Middle frontal gyrus (tissue), 1 donor: ENCODE results near the gene CDK11A.
"Not testable (repeated sequence)": the region's sequence is repeated elsewhere in the genome, so short reads cannot be mapped to it uniquely, and the experiment has no call there.

Source experiments
- DNase-seq: peaks from one replicate; pipeline ENCODE4 v3.0.0-alpha.2; 2015; ENCODE audit warnings: low spot score; ENCODE audit errors: extremely low spot score

The CDK11A gene

DNA sequence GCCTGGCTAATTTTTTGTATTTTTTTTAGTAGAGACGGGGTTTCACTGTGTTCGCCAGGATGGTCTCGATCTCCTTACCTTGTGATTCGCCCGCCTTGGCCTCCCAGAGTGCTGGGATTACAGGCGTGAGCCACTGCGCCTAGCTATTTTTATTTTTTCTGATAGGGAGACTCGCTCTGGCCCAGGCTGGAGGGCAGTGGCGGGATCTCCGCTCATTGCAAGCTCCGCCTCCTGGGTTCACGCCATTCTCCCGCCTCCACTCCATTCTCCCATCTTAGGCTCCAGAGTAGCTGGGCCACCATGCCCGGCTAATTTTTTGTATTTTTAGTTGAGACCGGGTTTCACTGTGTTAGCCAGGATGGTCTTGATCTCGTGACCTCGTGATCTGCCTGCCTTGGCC is 1.9 kb upstream of the CDK11A start:
- not testable (repeated sequence) for DNase-seq

DNA sequence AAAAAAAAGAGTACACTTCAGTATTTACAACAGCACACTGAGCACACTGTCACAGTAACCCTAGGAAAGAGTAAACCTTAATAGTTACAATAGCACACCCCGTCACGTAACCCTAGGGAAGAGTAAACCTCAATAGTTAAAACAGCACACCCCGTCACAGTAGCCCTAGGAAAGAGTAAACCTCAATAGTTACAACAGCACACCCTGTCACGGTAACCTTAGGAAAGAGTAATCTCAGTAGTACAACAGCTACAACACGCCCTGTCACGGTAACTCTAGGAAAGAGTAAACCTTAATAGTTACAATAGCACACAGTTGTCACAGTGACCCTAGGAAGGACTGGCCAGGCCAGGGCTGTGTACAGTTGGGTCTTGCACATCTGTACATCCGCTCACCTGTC is 3.0 kb downstream of the CDK11A start:
- DNase-seq, result no peak

DNA sequence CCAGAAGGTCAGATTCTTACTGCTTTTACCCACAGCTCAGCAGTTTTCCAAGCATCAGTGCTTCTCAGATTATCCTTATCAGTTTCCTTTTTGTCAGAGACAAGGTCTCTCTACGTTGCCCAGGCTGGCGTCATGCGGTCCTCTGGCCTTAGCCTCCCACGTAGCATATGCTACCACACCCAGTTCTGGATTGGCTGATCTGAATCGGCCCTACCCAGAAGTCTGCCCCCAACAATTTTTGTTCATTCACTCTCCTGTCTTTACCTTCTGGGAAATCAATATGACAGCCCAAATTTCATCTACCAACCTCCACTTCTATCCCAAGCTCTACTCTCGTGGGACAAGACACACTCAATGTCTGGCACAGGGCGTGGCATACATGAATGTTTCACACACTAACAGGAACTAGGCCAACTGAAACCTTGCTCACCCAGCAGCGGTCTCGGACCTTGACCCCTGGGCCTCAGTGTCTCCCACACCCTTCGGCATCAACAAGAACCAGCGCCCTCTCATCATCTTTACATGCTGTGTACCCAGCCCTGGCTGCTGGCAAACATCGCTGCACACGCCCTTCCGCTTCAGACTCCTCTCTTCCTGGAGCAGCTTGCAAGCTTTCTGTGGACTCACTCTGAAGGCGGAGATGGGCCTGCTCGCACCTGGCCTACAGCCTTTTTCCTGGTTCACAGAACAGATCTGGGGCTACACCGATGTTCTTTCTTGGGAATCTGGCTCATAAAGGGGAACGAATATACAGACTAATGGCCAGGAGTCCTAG is 8.9 kb downstream of the CDK11A start:
- not testable (repeated sequence) for DNase-seq

DNA sequence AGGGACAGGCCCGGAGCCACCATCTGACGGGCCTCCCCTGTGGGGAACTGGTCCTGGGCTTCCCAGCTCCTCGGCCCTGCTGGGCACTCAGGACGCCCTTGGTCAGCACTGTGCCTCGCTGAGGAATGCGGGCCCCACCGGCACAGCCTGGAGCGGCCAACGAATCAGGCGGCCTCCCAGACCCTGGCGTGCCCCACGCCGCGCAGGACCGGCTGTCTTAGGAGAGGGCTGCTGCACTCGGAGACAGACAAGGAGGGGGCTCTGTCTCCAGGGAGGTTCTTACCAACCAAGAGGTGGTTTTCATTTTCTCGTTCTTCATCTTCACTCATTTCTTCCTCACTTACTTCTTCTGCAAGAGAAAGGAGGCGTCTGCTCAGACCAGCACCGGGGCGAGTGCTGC is 16.3 kb downstream of the CDK11A start:
- not testable (repeated sequence) for DNase-seq

DNA sequence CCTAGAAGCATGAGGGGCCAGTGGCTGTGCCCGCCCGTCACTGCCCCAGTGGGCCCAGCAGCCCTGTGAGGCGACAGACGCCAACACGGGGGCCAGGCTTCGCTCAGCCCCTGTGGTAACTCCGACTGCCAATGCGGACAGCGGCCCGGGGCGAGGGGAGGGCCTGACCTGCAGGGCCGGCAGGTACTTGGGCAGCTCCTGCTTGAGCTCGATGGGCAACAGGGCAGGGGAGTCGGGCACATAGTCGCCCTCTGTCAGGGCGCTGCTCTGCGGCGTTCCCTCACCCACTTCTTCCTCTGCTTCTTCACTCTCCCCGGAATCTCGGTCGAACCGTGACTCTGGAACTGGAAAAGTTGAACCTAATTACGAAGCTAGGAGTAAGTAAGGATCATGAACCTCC is 16.9 kb downstream of the CDK11A start:
- not testable (repeated sequence) for DNase-seq

DNA sequence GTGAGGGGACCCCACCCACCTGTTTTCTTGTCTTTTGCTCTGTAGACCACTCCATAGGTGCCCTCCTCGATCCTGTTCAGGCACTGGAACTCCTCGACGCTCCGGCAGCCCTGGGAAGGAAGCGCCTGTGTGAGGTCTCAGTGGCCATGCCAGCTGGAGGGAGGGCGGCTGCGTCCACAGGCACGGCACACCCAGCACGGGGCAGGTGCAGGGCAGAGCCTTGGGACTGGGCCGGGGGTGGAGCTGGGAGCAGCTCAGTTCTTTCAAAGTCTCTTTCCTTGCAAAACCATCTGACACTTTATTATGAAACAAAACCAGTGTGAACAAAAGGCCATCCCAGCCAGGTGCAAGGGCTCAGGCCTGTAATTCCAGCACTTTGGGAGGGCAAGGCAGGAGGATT is 18.5 kb downstream of the CDK11A start:
- not testable (repeated sequence) for DNase-seq

DNA sequence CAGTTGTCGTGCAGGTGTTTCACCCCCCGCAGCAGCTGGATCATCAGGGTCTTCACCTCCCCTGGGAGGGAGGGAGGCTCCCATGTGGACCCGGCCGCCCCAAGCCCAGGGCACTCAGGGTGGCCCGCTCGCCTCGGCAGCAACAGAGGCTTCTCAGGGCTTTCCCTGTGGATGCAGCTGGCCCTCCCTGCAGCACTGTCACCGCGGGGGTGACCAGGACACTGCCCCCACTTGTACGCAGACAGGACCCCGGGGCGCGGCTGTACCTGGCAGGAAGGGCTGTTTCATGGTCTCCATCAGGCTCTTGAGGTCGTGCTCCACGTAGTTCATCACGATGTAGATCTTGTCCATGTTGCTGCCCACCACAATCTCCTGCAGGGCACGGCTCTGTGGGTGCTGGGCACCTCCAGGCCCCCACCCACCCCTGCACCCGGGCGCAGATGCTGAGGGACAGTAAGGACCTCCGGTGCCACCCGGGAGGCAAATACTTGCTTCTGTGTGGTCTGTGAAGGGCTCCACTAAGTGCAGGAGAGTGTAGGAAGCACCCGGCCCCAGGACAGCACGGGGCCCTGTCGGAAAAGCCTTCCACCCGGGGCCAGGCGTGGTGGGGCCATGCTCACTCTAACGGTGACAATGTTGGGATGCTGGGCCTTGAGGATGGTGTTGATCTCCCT is 19.7 kb downstream of the CDK11A start:
- not testable (repeated sequence) for DNase-seq

DNA sequence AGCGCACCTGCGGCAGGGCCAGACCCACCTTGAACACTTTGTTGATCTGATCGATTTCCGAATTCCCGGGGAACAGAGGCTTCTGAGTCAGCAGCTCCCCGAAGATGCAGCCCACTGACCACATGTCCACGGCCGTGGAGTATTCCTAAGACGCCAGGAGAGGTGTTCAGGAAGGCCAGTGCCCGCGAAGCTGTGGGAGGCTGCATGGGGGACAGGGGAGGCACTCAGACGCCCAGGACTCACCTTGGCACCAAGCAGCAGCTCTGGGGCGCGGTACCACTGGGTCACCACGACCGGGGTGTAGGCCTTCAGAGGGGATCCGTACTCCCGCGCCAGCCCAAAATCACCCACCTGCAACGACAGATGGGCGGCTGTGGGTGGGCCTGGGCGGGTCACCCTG is 20.4 kb downstream of the CDK11A start:
- DNase-seq, result no peak

DNA sequence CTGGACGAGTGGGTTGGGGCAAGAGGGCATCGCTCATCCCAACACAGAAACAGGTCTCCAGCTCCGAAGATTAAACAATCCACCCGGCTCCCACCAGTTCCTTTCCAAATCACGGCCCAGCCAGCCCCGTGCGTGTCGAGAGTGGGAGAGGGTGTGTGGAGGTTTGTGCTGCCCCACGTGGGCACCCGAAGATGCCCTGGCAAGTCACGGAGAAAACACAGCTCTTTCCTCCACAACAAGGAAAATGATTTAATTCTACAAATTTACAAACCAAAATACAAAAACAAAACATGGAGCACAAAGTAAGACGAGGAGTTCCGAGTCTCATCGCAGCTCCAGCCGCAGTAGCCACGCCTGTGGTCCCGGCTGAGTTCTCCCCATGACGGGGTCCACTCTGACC is 21.7 kb downstream of the CDK11A start:
- not testable (repeated sequence) for DNase-seq

DNA sequence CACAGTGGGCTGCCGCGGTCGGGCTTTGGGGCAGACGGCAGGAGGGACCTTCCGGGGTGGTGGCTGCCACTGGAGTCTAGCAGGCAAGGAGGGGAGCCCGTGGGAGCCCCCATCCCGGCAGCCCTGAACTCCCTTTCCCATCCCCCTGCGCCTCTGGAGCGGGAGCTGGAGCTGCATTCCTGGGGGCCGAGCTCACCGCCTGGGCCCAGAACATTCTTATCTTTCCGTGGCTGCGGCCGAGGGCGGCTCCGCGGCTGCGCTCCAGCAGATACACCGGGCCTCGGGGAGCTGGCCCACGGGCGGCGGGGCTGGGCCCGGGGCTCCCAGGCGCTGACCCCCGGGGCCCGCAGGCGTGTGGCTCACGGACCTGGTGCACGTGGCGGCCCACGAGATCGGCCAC is 23.6 kb downstream of the CDK11A start:
- DNase-seq, result not testable (repeated sequence)

DNA sequence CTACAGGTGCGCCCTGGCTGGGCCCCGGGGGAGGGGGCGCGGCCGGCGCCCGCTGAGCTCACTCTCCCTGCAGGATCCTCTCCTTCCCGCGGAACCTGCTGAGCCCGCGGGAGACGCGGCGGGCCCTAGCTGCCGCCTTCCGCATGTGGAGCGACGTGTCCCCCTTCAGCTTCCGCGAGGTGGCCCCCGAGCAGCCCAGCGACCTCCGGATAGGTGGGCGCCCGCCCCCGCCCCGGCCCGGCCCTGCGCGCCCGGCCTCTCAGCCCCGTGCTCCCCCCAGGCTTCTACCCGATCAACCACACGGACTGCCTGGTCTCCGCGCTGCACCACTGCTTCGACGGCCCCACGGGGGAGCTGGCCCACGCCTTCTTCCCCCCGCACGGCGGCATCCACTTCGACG is 24.1 kb downstream of the CDK11A start:
- not testable (repeated sequence) for DNase-seq

DNA sequence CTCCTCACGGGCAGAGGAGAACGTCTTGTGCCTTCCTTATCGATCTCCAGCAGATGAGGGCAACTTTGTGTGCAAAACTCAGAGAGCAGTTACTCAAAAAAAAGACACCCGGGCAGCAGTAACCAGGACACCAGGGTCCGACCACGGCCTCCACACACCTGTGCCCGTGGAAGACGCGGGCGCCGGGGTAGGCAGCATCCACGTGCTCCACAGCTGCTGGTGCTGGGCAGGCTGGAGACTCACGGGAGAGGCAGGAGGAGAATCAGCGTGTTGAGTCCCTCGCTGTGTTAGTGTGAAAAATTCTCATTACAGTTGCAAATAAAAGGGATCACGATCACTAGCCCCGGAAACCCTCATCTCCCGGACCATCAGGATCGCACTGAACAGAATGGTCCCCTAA is 25.1 kb downstream of the CDK11A start:
- not testable (repeated sequence) for DNase-seq

DNA sequence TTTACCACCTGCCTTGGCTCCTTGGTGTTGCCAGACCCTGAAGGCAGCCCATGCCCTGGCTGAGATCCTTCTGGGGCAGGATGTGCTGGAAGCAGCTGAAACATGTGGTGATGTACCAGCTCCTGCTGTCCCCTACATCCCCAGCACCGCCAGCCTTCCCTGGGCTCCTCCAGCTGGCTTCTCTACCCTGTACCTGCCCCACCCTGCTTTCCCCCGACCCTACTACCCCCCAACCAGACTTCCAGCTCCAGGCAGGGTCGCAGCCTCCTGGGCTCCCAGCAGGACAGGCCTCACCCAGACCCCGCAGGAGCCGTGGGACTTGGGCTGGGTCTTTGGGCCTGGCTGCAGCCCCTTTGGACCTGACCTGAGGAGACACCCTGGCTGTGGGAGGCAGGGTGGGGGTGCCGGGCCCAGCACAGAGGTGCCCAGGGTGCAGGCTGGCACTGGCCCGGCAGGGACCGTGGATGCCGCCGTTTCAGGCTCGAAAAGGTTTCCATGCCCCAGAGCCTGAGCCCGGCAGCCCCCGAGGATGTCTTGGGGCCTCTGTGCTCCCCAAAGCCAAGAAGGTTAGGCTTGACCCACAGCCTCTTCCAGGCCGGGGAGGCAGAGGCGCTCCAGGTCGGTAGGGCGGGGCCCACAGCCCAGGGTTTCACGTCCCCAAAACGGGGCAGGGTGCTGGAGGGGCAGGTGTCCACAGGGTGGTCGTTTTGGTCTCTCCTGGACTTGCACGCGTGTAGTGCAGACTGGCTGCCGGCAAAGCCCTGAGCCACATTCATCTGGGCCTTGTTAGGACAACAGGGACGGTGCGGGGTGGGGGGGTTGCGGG is 26.6 kb downstream of the CDK11A start:
- DNase-seq, result not testable (repeated sequence)

DNA sequence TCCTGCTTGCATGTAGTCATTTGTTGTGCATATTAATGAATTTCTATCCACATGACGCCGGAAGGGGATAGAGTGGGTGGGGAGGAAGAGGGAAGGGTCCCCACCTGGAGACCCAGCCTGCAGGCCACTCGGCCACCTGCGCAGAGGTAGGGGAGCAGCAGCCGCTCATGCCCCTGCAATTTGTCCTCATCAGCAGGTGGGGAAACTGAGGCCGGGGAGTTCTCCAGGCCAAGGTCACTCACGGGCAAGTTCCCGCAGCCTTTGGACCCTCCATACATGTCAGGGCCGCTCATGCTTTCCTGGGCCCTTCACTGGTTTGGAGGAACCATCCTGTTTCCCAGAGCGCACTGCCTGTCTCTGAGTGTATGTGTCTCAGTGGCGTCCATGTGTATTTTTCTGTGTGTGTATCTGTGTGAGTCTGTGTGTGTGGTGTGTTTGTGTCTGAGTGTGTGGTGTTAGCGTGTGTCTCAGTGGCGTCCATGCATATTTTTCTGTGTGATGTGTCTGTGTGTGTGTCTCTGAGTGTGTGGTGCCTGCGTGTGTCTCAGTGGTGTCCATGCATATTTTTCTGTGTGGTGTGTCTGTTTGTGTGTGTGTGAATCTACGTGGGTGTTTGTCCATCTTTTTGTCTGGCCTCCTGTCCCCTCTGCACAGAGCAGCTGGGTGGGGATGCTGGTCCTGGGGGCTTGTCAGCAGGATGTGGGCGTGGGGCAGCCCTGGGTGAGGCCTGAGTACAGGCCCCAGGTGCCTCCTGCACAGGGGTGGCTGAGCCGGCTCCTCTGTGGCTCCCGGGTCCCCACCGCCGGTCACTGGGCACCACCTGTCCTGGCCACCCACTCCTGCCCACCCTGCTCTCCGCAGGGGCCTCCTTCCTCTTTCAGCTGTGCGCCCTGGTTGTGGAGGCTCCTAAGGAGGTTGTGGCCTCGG is 27.5 kb downstream of the CDK11A start:
- DNase-seq, result not testable (repeated sequence)

DNA sequence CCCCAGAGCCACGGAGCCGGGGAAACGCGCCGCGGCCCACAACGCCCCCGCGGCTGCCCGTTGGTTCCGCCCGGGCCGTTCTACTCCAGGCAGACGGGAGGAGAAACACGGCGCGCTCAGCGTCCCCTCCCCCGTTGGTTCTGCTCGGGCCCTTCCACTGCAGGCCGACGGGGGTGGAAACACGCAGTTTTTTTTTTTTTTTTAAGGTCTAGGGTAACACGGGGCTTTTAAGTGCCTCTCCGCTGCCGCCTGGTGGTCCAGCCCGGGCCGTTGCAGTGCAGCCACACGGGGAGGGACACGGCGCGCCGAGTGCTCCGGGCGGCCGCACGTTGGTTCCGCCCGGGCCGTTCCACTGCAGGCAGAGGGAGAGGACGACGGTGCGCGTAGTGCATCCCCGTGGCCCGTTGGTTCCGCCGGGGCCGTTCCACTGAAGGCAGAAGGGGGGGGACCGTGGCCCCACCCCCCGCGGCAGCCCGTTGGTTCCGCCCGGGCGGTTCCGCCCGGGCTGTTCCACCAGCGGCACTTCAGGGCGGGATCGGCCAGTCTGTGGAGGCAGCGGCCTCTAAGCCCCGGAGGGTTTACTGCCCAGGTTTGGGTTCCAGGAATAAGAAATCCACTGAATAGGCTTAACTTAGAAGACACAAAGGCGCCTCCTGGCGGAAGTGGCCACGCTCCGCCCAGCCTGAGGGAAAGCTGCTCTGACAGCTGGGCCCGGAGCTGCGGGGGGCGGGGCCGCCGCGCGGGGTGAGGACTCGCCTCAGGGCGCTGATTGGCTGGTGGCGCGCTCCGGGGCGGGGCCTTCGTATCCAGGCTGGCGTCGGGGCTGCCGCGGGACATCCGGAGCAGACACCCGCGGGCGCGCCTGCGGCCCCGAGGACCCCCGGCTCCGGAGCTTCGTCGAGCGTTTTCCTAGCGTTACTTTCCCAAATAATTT is 31.2 kb downstream of the CDK11A start, which contains the start of gene SLC35E2B:
TSS of gene SLC35E2B (minus strand) at position 82 of the 934 bp plus-strand sequence. CDS start 16,096 bp downstream, outside the sequence.
- DNase-seq, result peak; percentile 74

DNA sequence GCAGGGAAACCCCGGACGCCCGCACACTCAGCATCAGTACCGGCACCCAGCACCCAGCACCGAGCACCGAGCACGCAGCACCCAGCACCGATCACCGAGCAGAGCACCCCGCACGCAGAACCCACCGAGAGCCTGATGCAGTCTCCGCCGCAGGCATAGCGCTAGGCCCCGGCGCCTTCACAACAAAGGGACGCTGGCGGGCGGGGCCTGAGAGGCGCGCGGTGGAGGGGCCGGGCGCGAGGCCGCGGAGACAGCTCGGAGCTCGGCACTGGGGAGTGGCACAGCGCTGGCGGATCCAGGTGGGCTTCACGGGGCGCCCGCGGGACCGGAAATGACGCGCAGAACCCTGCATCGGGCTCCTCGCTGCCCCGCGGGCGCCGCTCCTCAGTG is 31.8 kb downstream of the CDK11A start:
- peak; percentile 37 for DNase-seq

DNA sequence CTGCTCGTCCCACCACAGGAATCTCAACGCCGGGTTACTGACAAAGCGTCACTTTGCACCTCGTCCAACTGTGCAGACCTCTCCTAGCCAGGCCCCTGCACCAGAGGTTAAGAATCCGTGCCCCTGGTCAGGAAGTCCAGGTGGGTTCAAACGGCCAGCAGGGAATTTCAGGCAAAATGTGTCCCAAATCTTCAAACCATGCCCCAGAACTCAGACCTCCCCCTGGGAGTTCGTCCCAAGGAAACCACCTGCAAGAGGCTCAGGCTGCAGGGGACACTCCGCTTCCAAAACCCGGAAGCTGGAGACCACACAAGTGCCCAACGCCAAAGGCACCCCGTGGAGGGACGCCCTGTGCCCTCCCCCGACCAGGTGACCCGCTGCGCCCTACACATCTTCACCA is 32.7 kb downstream of the CDK11A start:
- DNase-seq, result not testable (repeated sequence)

DNA sequence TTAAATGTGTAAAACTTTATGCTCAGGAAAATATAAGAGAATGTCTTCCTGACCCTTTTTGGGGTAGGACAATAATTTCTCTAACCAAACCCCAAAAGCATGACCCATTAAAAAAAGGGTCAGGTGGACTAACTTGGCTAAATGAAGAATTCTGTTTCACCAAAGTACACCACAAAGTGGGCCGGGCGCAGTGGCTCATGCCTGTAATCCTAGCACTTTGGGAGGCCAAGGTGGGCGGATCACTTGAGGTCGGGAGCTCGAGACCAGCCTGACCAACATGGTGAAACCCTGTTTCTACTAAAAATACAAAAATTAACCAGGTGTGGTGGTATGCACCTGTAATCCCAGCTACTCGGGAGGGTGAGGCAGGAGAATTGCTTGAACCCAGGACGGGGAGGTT is 34.6 kb downstream of the CDK11A start:
- not testable (repeated sequence) for DNase-seq

DNA sequence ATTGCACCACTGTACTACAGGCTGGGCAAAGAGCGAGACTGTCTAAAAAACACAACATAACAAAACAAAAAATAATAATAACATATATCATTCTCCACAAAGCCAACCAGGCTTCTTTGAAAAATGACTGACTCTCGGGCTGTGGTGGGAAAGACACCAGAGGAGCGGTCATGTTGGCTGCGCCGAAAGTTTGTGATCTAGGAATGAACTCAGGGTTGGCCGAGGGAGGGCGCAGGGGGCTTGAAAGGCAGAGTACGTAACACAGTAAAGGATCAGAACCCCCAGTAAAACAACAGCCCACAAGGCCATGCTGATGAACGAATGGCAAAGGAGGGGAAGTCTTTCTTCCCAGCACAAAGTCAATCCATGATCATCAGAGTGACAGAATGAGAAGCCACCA is 36.3 kb downstream of the CDK11A start:
- DNase-seq, result no peak
